Natural killer cell (primary cell): Measurements from ENCODE around the gene TXNDC11. TPM values are rescaled to one million over a fixed set of nuclear protein-coding genes. Genes with fewer than 3 reads are reported as not detected.

Experiments
- ATAC-seq, 3 donors: fragments of 150-1000 bp in 2 of 3; fragments of 200-7000 bp in 1 of 3; cut with Tn5 transposase; 1 replicate in 1 of 3; 2 replicates in 2 of 3; pipeline ENCODE4 v1.10.0; 2021; ENCODE audit warnings: mild to moderate bottlenecking in 2 of 3, moderate library complexity in 2 of 3
- DNase-seq, 2 donors: peaks; one replicate each; pipeline versions ENCODE4 v3.0.0 to v3.0.0-alpha.2; 2013 to 2021; ENCODE audit warnings: mixed read lengths in 1 of 2
- H3K27ac ChIP-seq: one replicate; pipeline ENCODE4 v1.5.1; 2013; ENCODE audit warnings: mild to moderate bottlenecking, low read length
- H3K27me3 ChIP-seq: one replicate; pipeline ENCODE4 v1.6.1; 2013; ENCODE audit warnings: low read length; ENCODE audit not compliant: control insufficient read depth, insufficient read depth
- H3K36me3 ChIP-seq: one replicate; pipeline ENCODE4 v1.6.1; 2013; ENCODE audit warnings: low read length; ENCODE audit not compliant: control insufficient read depth, insufficient read depth
- H3K4me1 ChIP-seq: one replicate; pipeline ENCODE4 v1.6.1; 2013; ENCODE audit warnings: low read length; ENCODE audit not compliant: control insufficient read depth, insufficient read depth
- H3K4me3 ChIP-seq: one replicate; pipeline ENCODE4 v1.5.1; 2013; ENCODE audit warnings: low read length
- H3K9me3 ChIP-seq: one replicate; pipeline ENCODE4 v1.6.1; 2013; ENCODE audit warnings: low read length; ENCODE audit not compliant: control insufficient read depth, insufficient read depth
- H3K27ac Mint-ChIP-seq, 2 donors: one replicate each; pipeline ENCODE4 v1.8.0; 2022; ENCODE audit warnings: mild to moderate bottlenecking in 2 of 2, mixed read lengths in 2 of 2, moderate library complexity in 1 of 2
- H3K27me3 Mint-ChIP-seq, 2 donors: one replicate each; pipeline ENCODE4 v1.8.0; 2022; ENCODE audit warnings: low read depth in 2 of 2, mixed read lengths in 2 of 2
- H3K36me3 Mint-ChIP-seq: one replicate; pipeline ENCODE4 v1.8.0; 2022; ENCODE audit warnings: mixed read lengths
- H3K4me1 Mint-ChIP-seq, 2 donors: one replicate each; pipeline ENCODE4 v1.8.0; 2022; ENCODE audit warnings: mixed read lengths in 2 of 2
- H3K4me3 Mint-ChIP-seq: one replicate; pipeline ENCODE4 v1.8.0; 2022; ENCODE audit warnings: mild to moderate bottlenecking, moderate library complexity, mixed read lengths
- H3K9me3 Mint-ChIP-seq, 2 donors: one replicate each; pipeline ENCODE4 v1.8.0; 2022; ENCODE audit warnings: mixed read lengths in 2 of 2
- CTCF ChIP-seq: fragments of 200-600 bp; IDR thresholded peaks from one replicate; pipeline ENCODE4 v1.8.0; 2022; ENCODE audit warnings: antibody characterized with exemption
- WGBS: methylation state at CpG from one replicate; pipeline ENCODE4 v1.1.7; 2013; ENCODE audit warnings: missing lambda C conversion rate; ENCODE audit not compliant: insufficient coverage; 5-methylcytosine and 5-hydroxymethylcytosine counted together
- intact Hi-C: fragments of 100-400 bp; cut with micrococcal nuclease; formaldehyde crosslinking; loops from one replicate; pipeline ENCODE4 v1.14.2; 2022
- total RNA-seq, 4 donors: library from RNA; stranded (reverse); fragments of 120-200 nt in 1 of 4; gene quantifications; one replicate each; pipeline versions ENCODE4 v1.2.3 to v1.2.4, GENCODE V29; 2013 to 2022

Gene TXNDC11
- total RNA-seq, 3 donors from 2014 or later (not counting 1 experiment from before 2014, with no cell fraction given): 63.4 to 99.2 (median 68.9) TPM

- 82% methylated on average over 5 of the region's 6 CpGs for WGBS
- no peaks in the 10 kb centered on the region for H3K27me3 Mint-ChIP-seq
- H3K27ac Mint-ChIP-seq: no peak overlapping the region
- H3K4me1 ChIP-seq: no peaks in the 10 kb centered on the region
- H3K36me3 Mint-ChIP-seq: no peaks in the 10 kb centered on the region
- TF ChIP-seq CTCF: no peak
- H3K36me3 ChIP-seq: peaks cover 20% of the 10 kb centered on the region
- H3K9me3 ChIP-seq: no peaks in the 10 kb centered on the region
- no peaks in the 10 kb centered on the region for H3K9me3 Mint-ChIP-seq
- peaks cover 3 to 4% of the 10 kb centered on the region in 2 donors for H3K4me1 Mint-ChIP-seq
- H3K27ac ChIP-seq: no peak overlapping the region
- H3K4me3 ChIP-seq: no peak overlapping the region
- H3K4me3 Mint-ChIP-seq: no peak overlapping the region
- intact Hi-C loops: no loop called here
- DNase-seq: no peak
- no peaks in the 10 kb centered on the region for H3K27me3 ChIP-seq
- no peak for ATAC-seq
Measured at GRCh38 chr16:11705311-11706025, 37.2 kb downstream of the TXNDC11 start.

GRCh38 chr16:11700264-11701029, 42.2 kb downstream of the TXNDC11 start:
- H3K27me3 ChIP-seq: no peaks in the 10 kb centered on the region
- Mint-ChIP-seq H3K9me3 (no peaks in the 10 kb centered on the region), H3K4me1 (peaks cover 32 to 39% of the 10 kb centered on the region in 2 donors), H3K4me3 (no peak overlapping the region), H3K36me3 (peaks cover 10% of the 10 kb centered on the region), H3K27ac (peak overlapping the region in 1 of 2 donors; percentile 31), H3K27me3 (no peaks in the 10 kb centered on the region)
- 72% methylated on average over 9 of the region's 9 CpGs for WGBS
- H3K4me3 ChIP-seq: no peak overlapping the region
- intact Hi-C loops: no loop called here
- DNase-seq (no peak), ATAC-seq (no peak)
- peaks cover 41% of the 10 kb centered on the region for H3K36me3 ChIP-seq
- TF ChIP-seq CTCF: no peak
- peaks cover 30% of the 10 kb centered on the region for H3K4me1 ChIP-seq
- H3K27ac ChIP-seq: no peak overlapping the region
- no peaks in the 10 kb centered on the region for H3K9me3 ChIP-seq

- Mint-ChIP-seq H3K27me3 (no peaks in the 10 kb centered on the region), H3K4me1 (peaks cover 39 to 43% of the 10 kb centered on the region in 2 donors), H3K4me3 (no peak overlapping the region), H3K27ac (peak overlapping the region in 1 of 2 donors; percentile 69), H3K36me3 (peaks cover 10% of the 10 kb centered on the region), H3K9me3 (no peaks in the 10 kb centered on the region)
- Histone ChIP-seq H3K4me1 (peaks cover 30% of the 10 kb centered on the region), H3K36me3 (peaks cover 46% of the 10 kb centered on the region), H3K4me3 (no peak overlapping the region), H3K27me3 (no peaks in the 10 kb centered on the region), H3K27ac (no peak overlapping the region), H3K9me3 (no peaks in the 10 kb centered on the region)
- WGBS: 98% methylated on average over 9 of the region's 10 CpGs
- intact Hi-C loops: no loop called here
- DNase-seq: no peak
- ATAC-seq: no peak
- TF ChIP-seq CTCF: no peak
Measured at GRCh38 chr16:11699234-11699894, 43.3 kb downstream of the TXNDC11 start.
